ENCODE measurements around the gene SPANXB1. TPM values are rescaled to one million over a fixed set of nuclear protein-coding genes. Genes with fewer than 3 reads are reported as not detected.
"Not testable (repeated sequence)": the region's sequence is repeated elsewhere in the genome, so short reads cannot be mapped to it uniquely, and the experiment has no call there.

The SPANXB1 gene
- polyA plus RNA-seq (not detected in 2 replicates), polyA minus RNA-seq (not detected in 2 replicates)

DNA sequence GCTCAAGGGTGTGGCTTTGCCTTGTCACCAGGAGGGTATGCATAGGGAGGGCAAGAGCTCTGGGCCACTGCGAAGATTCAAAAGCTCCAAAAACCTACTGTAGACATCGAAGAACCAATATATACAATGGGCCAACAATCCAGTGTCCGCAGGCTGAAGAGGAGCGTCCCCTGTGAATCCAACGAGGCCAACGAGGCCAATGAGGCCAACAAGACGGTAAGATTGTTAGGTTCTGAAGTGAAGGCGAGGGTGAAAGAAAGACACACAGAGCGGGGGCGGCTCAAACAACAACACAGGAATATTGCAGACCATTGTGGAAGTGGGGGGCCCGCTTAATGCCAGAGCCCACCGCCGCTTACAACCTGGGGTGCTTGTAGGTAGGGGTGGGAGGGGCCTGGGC lies at the start of gene SPANXB1:
TSS of gene SPANXB1 (plus strand) at position 27 of the 400 bp plus-strand sequence. CDS start at position 127, 100 bp downstream.
- H3K9ac ChIP-seq (ENCODE audit: low read length); H3K36me3 ChIP-seq (ENCODE audit: insufficient read depth, low read length); H3F3A ChIP-seq (ENCODE audit: insufficient read depth, low read length, poor library complexity, severe bottlenecking); H4K20me1 ChIP-seq (ENCODE audit: insufficient read depth); H3K4me3 ChIP-seq (ENCODE audit: low read length); H3K4me2 ChIP-seq (ENCODE audit: low read length); H3K9me3 ChIP-seq (ENCODE audit: low read length); H3K79me2 ChIP-seq (replicated peaks; ENCODE audit: insufficient read depth, low read length); H2AFZ ChIP-seq (ENCODE audit: low read depth, low read length); H3K9me2 ChIP-seq (ENCODE audit: insufficient read depth, low read length); H3K27ac ChIP-seq (ENCODE audit: low read length); H3K27me3 ChIP-seq (ENCODE audit: insufficient read depth, low read depth, low read length): not testable (repeated sequence)

- no peak overlapping the region for H2AFZ ChIP-seq (ENCODE audit: low read depth, low read length)
- no peak overlapping the region for H3K9ac ChIP-seq (ENCODE audit: low read length)
- H3K27ac ChIP-seq (ENCODE audit: low read length) = no peak overlapping the region
- H3F3A ChIP-seq (ENCODE audit: insufficient read depth, low read length, poor library complexity, severe bottlenecking) = no peaks in the 10 kb centered on the region
- no peaks in the 10 kb centered on the region for H3K36me3 ChIP-seq (ENCODE audit: insufficient read depth, low read length)
- no peaks in the 10 kb centered on the region for H4K20me1 ChIP-seq (ENCODE audit: insufficient read depth)
- no peaks in the 10 kb centered on the region for H3K9me3 ChIP-seq (ENCODE audit: low read length)
- H3K79me2 ChIP-seq (replicated peaks; ENCODE audit: insufficient read depth, low read length) = no peaks in the 10 kb centered on the region
- no peak overlapping the region for H3K4me2 ChIP-seq (ENCODE audit: low read length)
- no peaks in the 10 kb centered on the region for H3K9me2 ChIP-seq (ENCODE audit: insufficient read depth, low read length)
- no peak overlapping the region for H3K4me3 ChIP-seq (ENCODE audit: low read length)
- TF ChIP-seq REST (IDR thresholded peaks at IDR 0.05; ENCODE audit: borderline replicate concordance) = no peak
- no peak for TF ChIP-seq SMC3 (conservative IDR thresholded peaks at IDR 0.05; ENCODE audit: poor library complexity)
- no peak for TF ChIP-seq RAD21 (conservative IDR thresholded peaks at IDR 0.05)
- TF ChIP-seq TAF1 (IDR thresholded peaks at IDR 0.05; ENCODE audit: low read depth) = no peak
- TF ChIP-seq CTCF (IDR thresholded peaks at IDR 0.05; ENCODE audit: poor library complexity, severe bottlenecking) = no peak
- TF ChIP-seq POLR2AphosphoS5 (IDR thresholded peaks at IDR 0.05) = no peak
- no peak for TF ChIP-seq MXI1 (conservative IDR thresholded peaks at IDR 0.05; ENCODE audit: poor library complexity, severe bottlenecking)
- no peak for TF ChIP-seq EP300 (conservative IDR thresholded peaks at IDR 0.05; ENCODE audit: poor library complexity, severe bottlenecking)
- TF ChIP-seq EZH2 (IDR thresholded peaks at IDR 0.05; ENCODE audit: borderline replicate concordance, insufficient read depth, low read length, poor library complexity, severe bottlenecking) = no peak
- no peaks in the 10 kb centered on the region for H3K27me3 ChIP-seq (ENCODE audit: insufficient read depth, low read depth, low read length)
Observed at GRCh38 chrX:140967036-140967435, 35.4 kb upstream of the SPANXB1 start.

All from neural cell (in vitro differentiated cells).